Nephron progenitor cell (in vitro differentiated cells): ENCODE measurements around the gene COL26A1.
A peak's percentile ranks its signal among the peaks of the same experiment; 100 is the strongest.

Source experiments
- DNase-seq: peaks from one replicate; pipeline ENCODE4 v3.0.0; 2021
- H3K27ac Mint-ChIP-seq: 2 replicates; pipeline ENCODE4 v1.8.0; 2021; ENCODE audit warnings: mild to moderate bottlenecking, moderate library complexity, mixed read lengths
- H3K27me3 Mint-ChIP-seq: 2 replicates; pipeline ENCODE4 v1.8.0; 2021; ENCODE audit warnings: mild to moderate bottlenecking, low read depth, mixed read lengths; ENCODE audit not compliant: poor library complexity
- H3K36me3 Mint-ChIP-seq: 2 replicates; pipeline ENCODE4 v1.8.0; 2021; ENCODE audit warnings: low read depth, mixed read lengths
- H3K4me1 Mint-ChIP-seq: 2 replicates; pipeline ENCODE4 v1.8.0; 2021; ENCODE audit warnings: mixed read lengths
- H3K4me3 Mint-ChIP-seq: 2 replicates; pipeline ENCODE4 v1.8.0; 2021; ENCODE audit warnings: mild to moderate bottlenecking, moderate library complexity, mixed read lengths
- H3K9me3 Mint-ChIP-seq: 2 replicates; pipeline ENCODE4 v1.8.0; 2021; ENCODE audit warnings: mild to moderate bottlenecking, moderate library complexity, mixed read lengths
- TF ChIP-seq, protein P1 (sequence below): fragments of 200-600 bp; sonication (generic); IDR thresholded peaks from 2 replicates; pipeline ENCODE4 v1.5.0; 2021; ENCODE audit warnings: antibody characterized with exemption

COL26A1 gene

DNA sequence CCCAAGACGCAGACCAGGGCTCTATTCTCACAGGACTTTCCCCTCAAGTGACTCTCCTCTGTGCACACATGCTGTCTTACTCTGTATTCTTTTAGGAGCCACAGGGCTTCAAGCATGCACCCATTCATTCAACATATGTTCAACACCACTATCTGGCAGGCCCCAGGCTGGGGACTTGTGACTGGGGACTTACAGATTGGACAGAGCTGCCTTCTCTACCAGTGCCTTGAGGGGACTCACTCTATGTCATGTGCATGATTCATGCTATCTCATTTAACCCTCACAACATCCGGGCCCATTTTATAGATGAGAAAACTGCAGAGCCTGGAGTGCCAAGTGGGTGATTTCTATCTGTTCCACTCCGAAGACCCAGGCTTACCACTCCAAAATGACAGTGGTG, 232.1 kb downstream of the COL26A1 start:
- H3K27me3 Mint-ChIP-seq = peaks cover 15% of the 10 kb centered on the region
- DNase-seq = no peak
- no peak overlapping the region for H3K27ac Mint-ChIP-seq
- H3K4me3 Mint-ChIP-seq = no peak overlapping the region
- H3K9me3 Mint-ChIP-seq = no peaks in the 10 kb centered on the region
- TF ChIP-seq, protein P1, sequence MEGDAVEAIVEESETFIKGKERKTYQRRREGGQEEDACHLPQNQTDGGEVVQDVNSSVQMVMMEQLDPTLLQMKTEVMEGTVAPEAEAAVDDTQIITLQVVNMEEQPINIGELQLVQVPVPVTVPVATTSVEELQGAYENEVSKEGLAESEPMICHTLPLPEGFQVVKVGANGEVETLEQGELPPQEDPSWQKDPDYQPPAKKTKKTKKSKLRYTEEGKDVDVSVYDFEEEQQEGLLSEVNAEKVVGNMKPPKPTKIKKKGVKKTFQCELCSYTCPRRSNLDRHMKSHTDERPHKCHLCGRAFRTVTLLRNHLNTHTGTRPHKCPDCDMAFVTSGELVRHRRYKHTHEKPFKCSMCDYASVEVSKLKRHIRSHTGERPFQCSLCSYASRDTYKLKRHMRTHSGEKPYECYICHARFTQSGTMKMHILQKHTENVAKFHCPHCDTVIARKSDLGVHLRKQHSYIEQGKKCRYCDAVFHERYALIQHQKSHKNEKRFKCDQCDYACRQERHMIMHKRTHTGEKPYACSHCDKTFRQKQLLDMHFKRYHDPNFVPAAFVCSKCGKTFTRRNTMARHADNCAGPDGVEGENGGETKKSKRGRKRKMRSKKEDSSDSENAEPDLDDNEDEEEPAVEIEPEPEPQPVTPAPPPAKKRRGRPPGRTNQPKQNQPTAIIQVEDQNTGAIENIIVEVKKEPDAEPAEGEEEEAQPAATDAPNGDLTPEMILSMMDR = no peak
- peaks cover 23% of the 10 kb centered on the region for H3K4me1 Mint-ChIP-seq
- no peaks in the 10 kb centered on the region for H3K36me3 Mint-ChIP-seq

DNA sequence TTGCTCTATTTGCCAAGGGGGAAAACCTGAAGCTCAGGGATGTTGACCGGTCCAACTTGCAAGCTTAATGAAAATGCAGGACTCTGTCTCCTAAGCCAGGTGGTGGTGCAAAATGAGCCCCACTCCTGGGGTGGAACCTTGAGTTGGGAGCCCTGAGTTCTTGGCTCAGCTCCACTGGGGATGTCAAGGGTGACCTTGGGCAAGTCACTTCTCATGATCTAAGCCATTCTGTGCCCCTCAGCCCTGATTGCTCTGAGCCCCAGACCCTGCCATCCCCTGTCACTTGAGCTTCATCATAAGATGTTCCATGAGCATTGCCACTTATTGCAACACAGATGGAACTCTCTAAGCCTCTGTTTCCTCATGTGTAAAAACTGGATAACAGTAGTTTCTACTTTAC, 232.6 kb downstream of the COL26A1 start:
- Mint-ChIP-seq H3K27me3 (peaks cover 13% of the 10 kb centered on the region), H3K4me3 (no peak overlapping the region), H3K9me3 (no peaks in the 10 kb centered on the region), H3K27ac (no peak overlapping the region), H3K4me1 (peaks cover 20% of the 10 kb centered on the region), H3K36me3 (no peaks in the 10 kb centered on the region)
- DNase-seq = no peak
- TF ChIP-seq, protein P1 = no peak

DNA sequence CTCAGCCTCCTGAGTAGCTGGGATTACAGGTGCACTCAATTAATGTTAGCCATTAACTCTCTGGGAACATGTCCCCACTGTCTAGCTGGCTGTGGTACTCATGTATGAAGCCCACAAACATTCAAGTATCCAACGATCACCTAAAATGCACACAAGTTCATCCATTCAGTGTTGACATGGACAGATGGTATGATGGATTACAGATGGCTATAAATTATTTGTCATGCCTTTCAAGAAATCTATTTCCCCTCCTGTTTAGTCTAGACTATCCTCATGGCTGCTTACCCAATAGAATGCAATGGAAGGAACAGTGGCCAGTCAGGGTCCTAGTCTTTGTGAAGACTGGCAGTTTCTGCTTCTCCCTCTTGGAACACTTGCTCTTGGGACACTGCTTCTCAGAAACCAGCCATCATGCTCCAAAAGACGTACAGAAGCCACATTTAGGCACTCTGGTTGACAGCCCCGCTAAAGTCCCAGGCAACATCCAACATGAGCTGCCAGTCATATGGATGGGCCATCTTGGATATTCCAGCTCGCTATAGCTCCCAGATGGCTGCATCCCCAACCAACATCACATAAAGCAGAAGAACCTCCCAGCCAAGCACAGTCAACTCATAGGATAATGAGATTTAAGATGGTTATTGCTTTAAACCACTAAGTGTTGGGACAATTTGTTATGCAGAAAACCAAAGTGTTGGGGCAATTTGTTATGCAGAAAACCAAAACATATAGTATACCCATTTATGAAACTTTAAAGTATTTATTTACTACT, 233.3 kb downstream of the COL26A1 start:
- H3K27me3 Mint-ChIP-seq = peaks cover 13% of the 10 kb centered on the region
- DNase-seq = no peak
- no peak overlapping the region for H3K4me3 Mint-ChIP-seq
- H3K36me3 Mint-ChIP-seq = no peaks in the 10 kb centered on the region
- TF ChIP-seq, protein P1 = no peak
- peaks cover 20% of the 10 kb centered on the region for H3K4me1 Mint-ChIP-seq
- no peak overlapping the region for H3K27ac Mint-ChIP-seq
- no peaks in the 10 kb centered on the region for H3K9me3 Mint-ChIP-seq

DNA sequence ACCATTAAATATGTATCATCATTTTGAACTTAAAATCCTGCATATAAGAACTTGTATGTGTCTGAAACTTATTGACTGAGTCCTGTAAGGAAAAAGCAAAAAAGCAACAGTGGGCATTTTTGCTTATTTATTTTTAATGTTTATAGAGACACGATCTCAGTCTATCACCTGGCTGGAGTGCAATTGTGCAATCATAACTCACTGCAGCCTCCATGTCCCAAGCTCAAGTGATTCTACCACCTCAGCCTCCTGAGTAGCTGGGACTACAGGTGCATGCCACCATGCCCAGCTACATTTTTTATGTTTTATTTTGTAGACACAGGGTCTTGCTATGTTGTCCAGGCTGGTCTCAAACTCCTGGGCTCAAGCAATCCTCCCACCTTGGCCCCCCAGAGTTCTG, 234.2 kb downstream of the COL26A1 start:
- no peak overlapping the region for H3K4me3 Mint-ChIP-seq
- no peak for DNase-seq
- H3K27me3 Mint-ChIP-seq = peaks cover 17% of the 10 kb centered on the region
- peaks cover 20% of the 10 kb centered on the region for H3K4me1 Mint-ChIP-seq
- H3K27ac Mint-ChIP-seq = no peak overlapping the region
- H3K36me3 Mint-ChIP-seq = no peaks in the 10 kb centered on the region
- no peaks in the 10 kb centered on the region for H3K9me3 Mint-ChIP-seq
- TF ChIP-seq, protein P1 = no peak

DNA sequence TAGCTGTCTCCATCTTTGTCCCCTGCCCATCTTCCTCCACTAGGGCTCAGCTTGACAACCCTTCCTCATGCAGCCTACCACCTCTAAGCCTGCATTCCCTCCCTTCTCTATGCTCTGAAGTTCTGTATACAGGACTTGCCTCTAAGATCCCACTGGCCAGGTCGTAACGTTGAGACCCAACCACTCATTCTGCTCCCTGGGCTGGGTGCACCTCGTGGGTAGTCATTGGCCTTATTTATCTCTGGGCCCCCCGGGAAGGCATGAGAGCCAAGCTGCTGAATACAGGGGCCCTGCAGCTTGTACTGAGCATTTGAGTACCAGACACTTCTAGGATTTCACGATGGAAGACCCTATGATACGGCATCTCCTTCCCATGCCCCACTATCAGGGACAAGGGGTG, 235.3 kb downstream of the COL26A1 start:
- peaks cover 13% of the 10 kb centered on the region for H3K27me3 Mint-ChIP-seq
- H3K4me1 Mint-ChIP-seq = peaks cover 26% of the 10 kb centered on the region
- no peak for DNase-seq
- no peak overlapping the region for H3K4me3 Mint-ChIP-seq
- H3K9me3 Mint-ChIP-seq = no peaks in the 10 kb centered on the region
- H3K27ac Mint-ChIP-seq = no peak overlapping the region
- no peaks in the 10 kb centered on the region for H3K36me3 Mint-ChIP-seq
- TF ChIP-seq, protein P1 = no peak

DNA sequence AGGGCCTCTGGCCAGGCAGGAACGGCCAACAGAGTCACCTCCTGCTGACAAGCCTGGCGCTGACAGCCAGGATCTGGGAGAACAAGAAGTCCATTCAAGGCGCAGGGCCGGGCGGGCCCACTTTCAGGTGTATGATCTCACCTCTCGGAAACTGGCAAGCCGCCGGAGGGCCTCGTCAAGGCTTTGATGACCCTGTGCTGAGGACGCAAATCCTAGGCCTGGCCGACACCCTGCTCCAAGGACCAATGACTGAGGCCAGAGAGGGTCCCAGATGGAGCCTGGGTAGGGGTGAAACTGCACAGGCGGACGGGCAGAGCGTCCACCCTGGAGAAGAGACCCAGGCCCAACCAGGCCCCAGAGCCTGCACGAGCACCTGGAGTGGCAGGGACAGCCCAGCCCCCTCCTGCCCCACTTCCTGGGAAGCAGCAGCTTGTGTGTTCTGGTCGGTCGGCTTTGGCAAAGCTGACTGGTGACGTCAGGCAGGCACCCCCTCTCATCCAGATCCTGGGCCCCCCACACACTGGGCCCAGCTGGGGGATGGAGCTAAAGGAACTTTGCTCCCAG, 235.8 kb downstream of the COL26A1 start:
- no peak overlapping the region for H3K4me3 Mint-ChIP-seq
- no peaks in the 10 kb centered on the region for H3K9me3 Mint-ChIP-seq
- H3K36me3 Mint-ChIP-seq = no peaks in the 10 kb centered on the region
- no peak overlapping the region for H3K27ac Mint-ChIP-seq
- H3K4me1 Mint-ChIP-seq = peaks cover 26% of the 10 kb centered on the region
- DNase-seq = peak; percentile 30
- TF ChIP-seq, protein P1 = no peak
- H3K27me3 Mint-ChIP-seq = peaks cover 13% of the 10 kb centered on the region
